ENCODE results near the gene MLXIP.
"Not testable (repeated sequence)": the region's sequence is repeated elsewhere in the genome, so short reads cannot be mapped to it uniquely, and the experiment has no call there.

Gene MLXIP

GRCh38 chr12:122078141-122079032 lies at the start of gene MLXIP:
TSS of gene MLXIP (plus strand) at chr12:122078756. CDS start at chr12:122078854, 98 bp downstream.
- Histone ChIP-seq H3K27ac (peak within 1 kb of the TSS; percentile 47 to 94 (median 86)), H3K4me3 (peak within 1 kb of the TSS; percentile 44 to 76 (median 66))

- H3K27ac ChIP-seq, result peak overlapping the region in 5 of 21 experiments; percentile 1 to 64 (median 40)
- H3K4me3 ChIP-seq, result no peak overlapping the region
Measured at GRCh38 chr12:122028905-122029560, 49.5 kb upstream of the MLXIP start.

- Histone ChIP-seq H3K4me3 (no peak overlapping the region), H3K27ac (peak overlapping the region in 9 of 21 experiments; percentile 1 to 64 (median 42))
Measured at GRCh38 chr12:122029620-122030423, 48.7 kb upstream of the MLXIP start.

GRCh38 chr12:122030424-122031035 lies 48.0 kb upstream of the MLXIP start:
- H3K4me3 ChIP-seq, result no peak overlapping the region
- peak overlapping the region in 5 of 21 experiments; percentile 21 to 59 (median 42) for H3K27ac ChIP-seq

GRCh38 chr12:122031342-122032216 lies 47.0 kb upstream of the MLXIP start:
- H3K27ac ChIP-seq, result no peak overlapping the region
- H3K4me3 ChIP-seq, result no peak overlapping the region

- Histone ChIP-seq H3K27ac (no peak overlapping the region), H3K4me3 (no peak overlapping the region)
Measured at GRCh38 chr12:122032580-122032979, 46.0 kb upstream of the MLXIP start.

- H3K27ac ChIP-seq, result peak overlapping the region in 7 of 21 experiments; percentile 11 to 77 (median 39)
- no peak overlapping the region for H3K4me3 ChIP-seq
Measured at GRCh38 chr12:122035292-122035691, 43.3 kb upstream of the MLXIP start.

GRCh38 chr12:122036153-122036552 lies 42.4 kb upstream of the MLXIP start:
- Histone ChIP-seq H3K4me3 (no peak overlapping the region), H3K27ac (peak overlapping the region in 3 of 21 experiments; percentile 25 to 77 (median 71))

- Histone ChIP-seq H3K27ac (no peak overlapping the region), H3K4me3 (no peak overlapping the region)
Measured at GRCh38 chr12:122040579-122041386, 37.8 kb upstream of the MLXIP start.

- H3K4me3 ChIP-seq, result not testable (repeated sequence)
Measured at GRCh38 chr12:122041458-122041857, 37.1 kb upstream of the MLXIP start.

GRCh38 chr12:122042910-122043309 lies 35.6 kb upstream of the MLXIP start:
- no peak overlapping the region for H3K4me3 ChIP-seq

More at GRCh38 chr12:122041458-122041857, 37.1 kb upstream of the MLXIP start:
- not testable (repeated sequence) for H3K27ac ChIP-seq

GRCh38 chr12:122043476-122043875 lies 35.1 kb upstream of the MLXIP start:
- no peak overlapping the region for H3K27ac ChIP-seq
- no peak overlapping the region for H3K4me3 ChIP-seq

More at GRCh38 chr12:122042910-122043309, 35.6 kb upstream of the MLXIP start:
- H3K27ac ChIP-seq, result no peak overlapping the region

GRCh38 chr12:122045262-122045661 lies 33.3 kb upstream of the MLXIP start:
- Histone ChIP-seq H3K27ac (no peak overlapping the region), H3K4me3 (no peak overlapping the region)

GRCh38 chr12:122046145-122046544 lies 32.4 kb upstream of the MLXIP start:
- no peak overlapping the region for H3K27ac ChIP-seq
- H3K4me3 ChIP-seq, result no peak overlapping the region

- H3K4me3 ChIP-seq, result no peak overlapping the region
- no peak overlapping the region for H3K27ac ChIP-seq
Measured at GRCh38 chr12:122048151-122048550, 30.4 kb upstream of the MLXIP start.

GRCh38 chr12:122049827-122050226 lies 28.7 kb upstream of the MLXIP start:
- no peak overlapping the region for H3K27ac ChIP-seq

GRCh38 chr12:122050706-122051105 lies 27.9 kb upstream of the MLXIP start:
- no peak overlapping the region for H3K4me3 ChIP-seq
- H3K27ac ChIP-seq, result no peak overlapping the region

More at GRCh38 chr12:122049827-122050226, 28.7 kb upstream of the MLXIP start:
- H3K4me3 ChIP-seq, result no peak overlapping the region
